Neuronal stem cell (in vitro differentiated cells): ENCODE results near the gene TBRG1.

ENCODE experiments used
- DNase-seq: peaks from one replicate; pipeline ENCODE4 v3.0.0-alpha.2; 2013; ENCODE audit warnings: low spot score
- H2AFZ ChIP-seq: one replicate; pipeline ENCODE4 v1.6.1; 2013; ENCODE audit warnings: mild to moderate bottlenecking, low read length, inconsistent platforms
- H2AK5ac ChIP-seq: 2 replicates; pipeline ENCODE4 v1.6.1; 2013; ENCODE audit warnings: low read depth, mild to moderate bottlenecking, inconsistent platforms, low read length, moderate library complexity, mixed read lengths
- H2BK120ac ChIP-seq: 2 replicates; pipeline ENCODE4 v1.6.1; 2013; ENCODE audit warnings: low read depth, mild to moderate bottlenecking, inconsistent platforms, low read length, moderate library complexity, mixed read lengths
- H2BK12ac ChIP-seq: one replicate; pipeline ENCODE4 v1.6.1; 2013; ENCODE audit warnings: low read length, inconsistent platforms
- H2BK15ac ChIP-seq: 2 replicates; pipeline ENCODE4 v1.6.1; 2013; ENCODE audit warnings: mild to moderate bottlenecking, low read length, inconsistent platforms, mixed read lengths
- H2BK5ac ChIP-seq: one replicate; pipeline ENCODE4 v1.6.1; 2013; ENCODE audit warnings: inconsistent platforms, mild to moderate bottlenecking, low read length, moderate library complexity
- H3K14ac ChIP-seq: one replicate; pipeline ENCODE4 v1.6.1; 2013; ENCODE audit warnings: low read length, inconsistent platforms
- H3K18ac ChIP-seq: 2 replicates; pipeline ENCODE4 v1.6.1; 2013; ENCODE audit warnings: low read length, inconsistent platforms
- H3K23ac ChIP-seq: 2 replicates; pipeline ENCODE4 v1.6.1; 2013; ENCODE audit warnings: low read depth, mild to moderate bottlenecking, mixed read lengths, low read length, inconsistent platforms; ENCODE audit not compliant: poor library complexity
- H3K27ac ChIP-seq: replicated peaks from 3 replicates; pipeline ENCODE4 v1.5.1; 2013; ENCODE audit warnings: low read length, inconsistent platforms
- H3K27me3 ChIP-seq, 3 experiments: 2 replicates each; pipeline ENCODE4 v1.6.1; 2013; ENCODE audit warnings: low read length in 3 of 3, mild to moderate bottlenecking in 2 of 3, inconsistent platforms in 1 of 3, low read depth in 1 of 3, mixed read lengths in 1 of 3, moderate library complexity in 1 of 3; ENCODE audit not compliant: control insufficient read depth in 3 of 3, insufficient read depth in 3 of 3
- H3K36me3 ChIP-seq, 2 donors: replicated peaks in 1 of 2; 2 replicates each; pipeline ENCODE4 v1.6.1; 2013; ENCODE audit warnings: low read length in 2 of 2; ENCODE audit not compliant: control insufficient read depth in 2 of 2, insufficient read depth in 2 of 2
- H3K4ac ChIP-seq: 2 replicates; pipeline ENCODE4 v1.6.1; 2013; ENCODE audit warnings: inconsistent platforms, mild to moderate bottlenecking, low read length, moderate library complexity
- H3K4me1 ChIP-seq, 2 donors: 1 replicate in 1 of 2; 2 replicates in 1 of 2; pipeline ENCODE4 v1.6.1; 2013; ENCODE audit warnings: low read length in 2 of 2, low read depth in 1 of 2; ENCODE audit not compliant: control insufficient read depth in 2 of 2, insufficient read depth in 1 of 2
- H3K4me2 ChIP-seq: one replicate; pipeline ENCODE4 v1.6.1; 2013; ENCODE audit warnings: mild to moderate bottlenecking, low read length, inconsistent platforms; ENCODE audit not compliant: insufficient read depth, poor library complexity, severe bottlenecking
- H3K4me3 ChIP-seq, 2 donors: 2 replicates each; pipeline ENCODE4 v1.5.1; 2013; ENCODE audit warnings: low read length in 2 of 2, mild to moderate bottlenecking in 2 of 2, inconsistent platforms in 1 of 2, moderate library complexity in 1 of 2
- H3K79me1 ChIP-seq: one replicate; pipeline ENCODE4 v1.6.1; 2013; ENCODE audit warnings: low read depth, mild to moderate bottlenecking, inconsistent platforms, low read length, moderate library complexity
- H3K9ac ChIP-seq: one replicate; pipeline ENCODE4 v1.6.1; 2013; ENCODE audit warnings: mild to moderate bottlenecking, low read depth, low read length, inconsistent platforms; ENCODE audit not compliant: poor library complexity
- H3K9me3 ChIP-seq, 2 donors: replicated peaks in 1 of 2; 2 replicates each; pipeline versions ENCODE3 to v1.6.1; 2013; ENCODE audit warnings: low read length in 2 of 2, mild to moderate bottlenecking in 2 of 2, inconsistent platforms in 1 of 2, low read depth in 1 of 2, mixed read lengths in 1 of 2, moderate library complexity in 1 of 2; ENCODE audit not compliant: control insufficient read depth in 2 of 2, insufficient read depth in 1 of 2
- H4K8ac ChIP-seq: one replicate; pipeline ENCODE4 v1.6.1; 2013; ENCODE audit warnings: low read depth, mild to moderate bottlenecking, inconsistent platforms, low read length, moderate library complexity
- H4K91ac ChIP-seq: one replicate; pipeline ENCODE4 v1.6.1; 2013; ENCODE audit warnings: low read length, low read depth, mild to moderate bottlenecking, inconsistent platforms; ENCODE audit not compliant: poor library complexity
- WGBS, 2 donors: extraction: QIAGEN DNeasy Blood & Tissue Kit; methylation state at CpG; one replicate each; pipeline ENCODE4 v1.1.7; 2013; ENCODE audit warnings: missing lambda C conversion rate in 2 of 2, mixed read lengths in 1 of 2; ENCODE audit not compliant: insufficient read length in 2 of 2, insufficient replicate concordance in 1 of 2; ENCODE audit errors: extremely low coverage in 2 of 2; 5-methylcytosine and 5-hydroxymethylcytosine counted together

The TBRG1 gene

DNA sequence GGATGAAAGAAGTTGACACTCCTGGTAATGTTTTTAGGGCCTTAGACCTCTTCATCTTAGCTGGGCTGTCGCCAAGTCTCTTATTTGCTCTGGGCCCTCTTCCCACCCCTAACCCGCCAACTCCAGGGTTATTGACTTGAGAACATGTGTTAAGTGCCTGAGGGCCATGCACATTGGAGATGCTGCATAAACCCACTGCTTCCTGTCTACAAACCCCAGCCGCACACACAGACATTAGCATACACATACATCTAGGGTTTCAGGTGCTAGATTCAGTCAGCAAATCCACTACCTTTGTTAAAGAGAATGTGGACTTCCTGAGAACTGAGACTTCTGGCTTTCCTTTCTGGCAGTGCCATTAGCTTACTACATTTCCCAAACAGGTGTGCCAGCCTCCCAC lies 10.6 kb upstream of the TBRG1 start:
- no peak overlapping the region for H3K4me2 ChIP-seq
- no peaks in the 10 kb centered on the region for H3K36me3 ChIP-seq
- no peak overlapping the region for H3K4ac ChIP-seq
- H3K14ac ChIP-seq = no peak overlapping the region
- no peaks in the 10 kb centered on the region for H3K4me1 ChIP-seq
- H2AFZ ChIP-seq = no peak overlapping the region
- no peak overlapping the region for H2AK5ac ChIP-seq
- H2BK15ac ChIP-seq = no peak overlapping the region
- H3K18ac ChIP-seq = no peak overlapping the region
- H3K79me1 ChIP-seq = no peaks in the 10 kb centered on the region
- no peak overlapping the region for H4K8ac ChIP-seq
- no peak overlapping the region for H3K27ac ChIP-seq
- no peak overlapping the region for H2BK12ac ChIP-seq
- H3K4me3 ChIP-seq = no peak overlapping the region
- H3K9me3 ChIP-seq = no peaks in the 10 kb centered on the region
- no peak overlapping the region for H2BK5ac ChIP-seq
- no peak overlapping the region for H3K23ac ChIP-seq
- H4K91ac ChIP-seq = no peak overlapping the region
- H3K9ac ChIP-seq = no peak overlapping the region
- H2BK120ac ChIP-seq = no peak overlapping the region
- no CpG with 5 or more reads among the region's 3 CpGs for WGBS, 2 donors
- DNase-seq = no peak
- peaks cover 0 to 11% (median 0%) of the 10 kb centered on the region in 3 experiments for H3K27me3 ChIP-seq

- H3K4me2 ChIP-seq = no peak overlapping the region
- no CpG with 5 or more reads among the region's 10 CpGs for WGBS, 2 donors
- H3K14ac ChIP-seq = no peak overlapping the region
- H2AFZ ChIP-seq = no peak overlapping the region
- H3K4me3 ChIP-seq = no peak overlapping the region
- DNase-seq = no peak
- H3K36me3 ChIP-seq = no peaks in the 10 kb centered on the region
- no peak overlapping the region for H3K18ac ChIP-seq
- no peaks in the 10 kb centered on the region for H3K9me3 ChIP-seq
- no peak overlapping the region for H4K91ac ChIP-seq
- H3K27me3 ChIP-seq = peaks cover 0 to 17% (median 0%) of the 10 kb centered on the region in 3 experiments
- no peak overlapping the region for H3K9ac ChIP-seq
- H2BK12ac ChIP-seq = no peak overlapping the region
- H2AK5ac ChIP-seq = no peak overlapping the region
- H4K8ac ChIP-seq = no peak overlapping the region
- no peak overlapping the region for H3K27ac ChIP-seq
- H3K23ac ChIP-seq = no peak overlapping the region
- no peaks in the 10 kb centered on the region for H3K4me1 ChIP-seq
- no peak overlapping the region for H2BK5ac ChIP-seq
- no peaks in the 10 kb centered on the region for H3K79me1 ChIP-seq
- no peak overlapping the region for H2BK120ac ChIP-seq
- H2BK15ac ChIP-seq = no peak overlapping the region
- H3K4ac ChIP-seq = no peak overlapping the region
Observed at GRCh38 chr11:124612567-124613246, 10.0 kb upstream of the TBRG1 start.

GRCh38 chr11:124618863-124619262 lies 3.8 kb upstream of the TBRG1 start:
- Histone ChIP-seq H3K9me3 (no peaks in the 10 kb centered on the region), H3K79me1 (no peaks in the 10 kb centered on the region), H3K4me1 (peaks cover 2 to 4% of the 10 kb centered on the region in 2 donors), H2AFZ (no peak overlapping the region), H4K8ac (no peak overlapping the region), H3K36me3 (no peaks in the 10 kb centered on the region), H3K23ac (no peak overlapping the region), H2BK15ac (no peak overlapping the region), H4K91ac (no peak overlapping the region), H3K4ac (no peak overlapping the region), H3K18ac (no peak overlapping the region), H2BK5ac (no peak overlapping the region), H3K4me3 (no peak overlapping the region), H3K27ac (no peak overlapping the region), H3K4me2 (no peak overlapping the region), H3K14ac (no peak overlapping the region), H3K27me3 (peaks cover 0 to 38% (median 5%) of the 10 kb centered on the region in 3 experiments), H2BK12ac (no peak overlapping the region), H3K9ac (no peak overlapping the region), H2AK5ac (no peak overlapping the region), H2BK120ac (no peak overlapping the region)
- WGBS, 2 donors = no CpG with 5 or more reads among the region's 5 CpGs
- no peak for DNase-seq

DNA sequence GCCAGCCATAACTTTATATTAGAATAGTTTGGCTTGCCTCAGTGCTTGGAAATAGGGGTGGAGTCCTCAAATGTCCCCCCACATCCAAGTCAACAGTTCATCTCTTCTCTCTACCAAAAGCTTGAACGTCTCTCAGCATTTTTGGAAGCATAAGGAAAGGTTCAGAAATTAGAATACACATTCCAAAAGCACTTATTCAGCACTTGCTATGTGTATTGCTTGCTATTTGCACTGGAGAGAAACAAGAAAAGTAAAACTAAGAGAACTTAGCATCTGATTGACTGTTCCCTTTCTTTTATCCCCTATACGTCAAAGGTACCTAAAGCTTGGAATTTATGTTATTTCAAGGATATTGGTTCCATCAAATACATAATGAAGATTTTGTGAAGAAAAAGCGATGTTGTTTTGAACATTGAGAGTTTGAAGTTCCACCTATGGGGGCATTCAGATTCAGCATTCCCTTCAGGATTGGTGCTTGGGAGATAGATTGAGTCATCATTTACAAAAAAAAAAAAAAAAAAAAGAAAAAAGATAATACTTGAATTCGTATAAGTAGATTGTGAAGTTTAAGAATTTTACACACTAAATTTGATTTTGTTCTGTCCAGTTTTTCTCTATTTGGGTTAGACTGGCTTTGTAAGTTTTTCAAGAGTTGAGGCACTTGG lies 1.3 kb downstream of the TBRG1 start:
- no peak for DNase-seq
- H3K9me3 ChIP-seq = no peaks in the 10 kb centered on the region
- no peak overlapping the region for H3K4ac ChIP-seq
- H2BK5ac ChIP-seq = no peak overlapping the region
- H3K4me3 ChIP-seq = peak overlapping the region in 1 of 2 donors; percentile 66
- H3K14ac ChIP-seq = no peak overlapping the region
- H2AK5ac ChIP-seq = no peak overlapping the region
- H3K23ac ChIP-seq = no peak overlapping the region
- no peak overlapping the region for H2BK15ac ChIP-seq
- peaks cover 2% of the 10 kb centered on the region for H3K79me1 ChIP-seq
- no peak overlapping the region for H3K9ac ChIP-seq
- H2BK120ac ChIP-seq = no peak overlapping the region
- H3K27me3 ChIP-seq = peaks cover 0 to 18% (median 4%) of the 10 kb centered on the region in 3 experiments
- H2AFZ ChIP-seq = no peak overlapping the region
- peaks cover 2 to 7% of the 10 kb centered on the region in 2 donors for H3K4me1 ChIP-seq
- H3K4me2 ChIP-seq = no peak overlapping the region
- H4K91ac ChIP-seq = no peak overlapping the region
- H2BK12ac ChIP-seq = no peak overlapping the region
- H3K27ac ChIP-seq = no peak overlapping the region
- H3K18ac ChIP-seq = no peak overlapping the region
- no CpG with 5 or more reads among the region's 4 CpGs for WGBS, 2 donors
- H4K8ac ChIP-seq = no peak overlapping the region
- peaks cover 18 to 47% of the 10 kb centered on the region in 2 donors for H3K36me3 ChIP-seq
